Measurements from ENCODE around the gene HSPB1.

- TF ChIP-seq CTCF (IDR thresholded peaks at IDR 0.05; ENCODE audit: low read depth, low read length) (no peak), EZH2phosphoT487 (IDR thresholded peaks at IDR 0.05; ENCODE audit: low read depth) (no peak)
Observed at GRCh38 chr7:76302347-76303201, at the start of gene HSPB1.
